ENCODE results near the gene FOXP3.

- no peak for TF ChIP-seq POLR2A (IDR thresholded peaks at IDR 0.05)
- TF ChIP-seq, protein P1, sequence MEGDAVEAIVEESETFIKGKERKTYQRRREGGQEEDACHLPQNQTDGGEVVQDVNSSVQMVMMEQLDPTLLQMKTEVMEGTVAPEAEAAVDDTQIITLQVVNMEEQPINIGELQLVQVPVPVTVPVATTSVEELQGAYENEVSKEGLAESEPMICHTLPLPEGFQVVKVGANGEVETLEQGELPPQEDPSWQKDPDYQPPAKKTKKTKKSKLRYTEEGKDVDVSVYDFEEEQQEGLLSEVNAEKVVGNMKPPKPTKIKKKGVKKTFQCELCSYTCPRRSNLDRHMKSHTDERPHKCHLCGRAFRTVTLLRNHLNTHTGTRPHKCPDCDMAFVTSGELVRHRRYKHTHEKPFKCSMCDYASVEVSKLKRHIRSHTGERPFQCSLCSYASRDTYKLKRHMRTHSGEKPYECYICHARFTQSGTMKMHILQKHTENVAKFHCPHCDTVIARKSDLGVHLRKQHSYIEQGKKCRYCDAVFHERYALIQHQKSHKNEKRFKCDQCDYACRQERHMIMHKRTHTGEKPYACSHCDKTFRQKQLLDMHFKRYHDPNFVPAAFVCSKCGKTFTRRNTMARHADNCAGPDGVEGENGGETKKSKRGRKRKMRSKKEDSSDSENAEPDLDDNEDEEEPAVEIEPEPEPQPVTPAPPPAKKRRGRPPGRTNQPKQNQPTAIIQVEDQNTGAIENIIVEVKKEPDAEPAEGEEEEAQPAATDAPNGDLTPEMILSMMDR (IDR thresholded peaks at IDR 0.05) = no peak
These were observed 44.2 kb upstream of the FOXP3 start for GRCh38 chrX:49308604-49309269.
